Neural cell (in vitro differentiated cells): ENCODE data around the gene ASB10. TPM values are rescaled to one million over a fixed set of nuclear protein-coding genes. Genes with fewer than 3 reads are reported as not detected.

Experiments used
- H2AFZ ChIP-seq: fragments of 200-600, 300-800 bp; sonication (generic), shearing (Covaris generic); 2 replicates; pipeline ENCODE4 v1.6.0; 2014; ENCODE audit warnings: low read depth, mild to moderate bottlenecking, antibody characterized with exemption, low read length, moderate library complexity
- H3F3A ChIP-seq: fragments of 200-600 bp; shearing (Covaris generic); 2 replicates; pipeline ENCODE4 v1.6.1; 2016; ENCODE audit warnings: mild to moderate bottlenecking, moderate library complexity, mixed read lengths, antibody characterized with exemption, low read length; ENCODE audit not compliant: insufficient read depth, poor library complexity, severe bottlenecking
- H3K27ac ChIP-seq: fragments of 200-600, 300-800 bp; sonication (generic), shearing (Covaris generic); 2 replicates; pipeline ENCODE4 v1.5.1; 2014; ENCODE audit warnings: mild to moderate bottlenecking, low read length, moderate library complexity
- H3K27me3 ChIP-seq: fragments of 300-800, 200-600 bp; sonication (generic), shearing (Covaris generic); 2 replicates; pipeline ENCODE4 v1.6.0; 2014; ENCODE audit warnings: mild to moderate bottlenecking, low read depth, low read length, moderate library complexity; ENCODE audit not compliant: insufficient read depth
- H3K36me3 ChIP-seq: fragments of 300-800, 200-600 bp; sonication (generic), shearing (Covaris generic); 2 replicates; pipeline ENCODE4 v1.5.1; 2014; ENCODE audit warnings: mild to moderate bottlenecking, antibody characterized with exemption, low read length, moderate library complexity; ENCODE audit not compliant: insufficient read depth
- H3K4me2 ChIP-seq: fragments of 300-800, 200-600 bp; sonication (generic), shearing (Covaris generic); 2 replicates; pipeline ENCODE4 v1.6.0; 2014; ENCODE audit warnings: mild to moderate bottlenecking, low read length
- H3K4me3 ChIP-seq: fragments of 300-800, 200-600 bp; sonication (generic), shearing (Covaris generic); 2 replicates; pipeline ENCODE4 v1.5.1; 2014; ENCODE audit warnings: mild to moderate bottlenecking, low read length, moderate library complexity
- H3K79me2 ChIP-seq: fragments of 200-600 bp; shearing (Covaris generic); replicated peaks from 2 replicates; pipeline ENCODE4 v1.6.0; 2014; ENCODE audit warnings: mild to moderate bottlenecking, low read length, moderate library complexity; ENCODE audit not compliant: insufficient read depth
- H3K9ac ChIP-seq: fragments of 300-800, 200-600 bp; sonication (generic), shearing (Covaris generic); 2 replicates; pipeline ENCODE4 v1.6.1; 2016; ENCODE audit warnings: mild to moderate bottlenecking, low read length, mixed read lengths
- H3K9me2 ChIP-seq: fragments of 200-600 bp; shearing (Covaris generic); 2 replicates; pipeline ENCODE4 v1.6.1; 2016; ENCODE audit warnings: mild to moderate bottlenecking, low read length, mixed read lengths; ENCODE audit not compliant: insufficient read depth
- H3K9me3 ChIP-seq: fragments of 200-600, 300-800 bp; sonication (generic), shearing (Covaris generic); 2 replicates; pipeline ENCODE4 v1.6.1; 2016; ENCODE audit warnings: mild to moderate bottlenecking, mixed run types, low read length, moderate library complexity, mixed read lengths
- H4K20me1 ChIP-seq: fragments of 200-600 bp; shearing (Covaris generic); 2 replicates; pipeline ENCODE4 v1.6.1; 2016; ENCODE audit warnings: mild to moderate bottlenecking, mixed run types; ENCODE audit not compliant: insufficient read depth
- EP300 ChIP-seq: fragments of 450-650 bp; conservative IDR thresholded peaks from 2 replicates; pipeline ENCODE4 v1.6.1; 2014; ENCODE audit warnings: antibody characterized with exemption, mild to moderate bottlenecking, moderate library complexity; ENCODE audit not compliant: poor library complexity, severe bottlenecking
- EZH2 ChIP-seq: fragments of 200-600, 300-800 bp; shearing (Covaris generic), sonication (generic); IDR thresholded peaks from 2 replicates; pipeline ENCODE4 v1.6.1; 2014; ENCODE audit warnings: antibody characterized with exemption, low read length, borderline replicate concordance, mild to moderate bottlenecking; ENCODE audit not compliant: insufficient read depth, poor library complexity, severe bottlenecking
- MXI1 ChIP-seq: fragments of 450-650 bp; conservative IDR thresholded peaks from 2 replicates; pipeline ENCODE4 v1.6.1; 2014; ENCODE audit warnings: antibody characterized with exemption, mild to moderate bottlenecking; ENCODE audit not compliant: poor library complexity, severe bottlenecking
- POLR2AphosphoS5 ChIP-seq: IDR thresholded peaks from 2 replicates; pipeline ENCODE4 v1.6.1; 2012
- RAD21 ChIP-seq: fragments of 450-650 bp; conservative IDR thresholded peaks from 2 replicates; pipeline ENCODE4 v1.6.1; 2014; ENCODE audit warnings: antibody characterized with exemption, mild to moderate bottlenecking, moderate library complexity
- SMC3 ChIP-seq: fragments of 450-650 bp; conservative IDR thresholded peaks from 2 replicates; pipeline ENCODE4 v1.6.1; 2014; ENCODE audit warnings: antibody characterized with exemption, mild to moderate bottlenecking, moderate library complexity; ENCODE audit not compliant: poor library complexity
- TAF1 ChIP-seq: IDR thresholded peaks from 2 replicates; pipeline ENCODE4 v1.6.1; 2012; ENCODE audit warnings: low read depth
- polyA plus RNA-seq: library from polyadenylated mRNA; depleted of rRNA; stranded (reverse); fragments of >200 nt; gene quantifications from 2 replicates; pipeline ENCODE4 v1.2.3, GENCODE V29; 2014
- TF ChIP-seq, protein P1 (sequence below): fragments of 450-650 bp; IDR thresholded peaks from 2 replicates; pipeline ENCODE4 v1.5.1; 2014; ENCODE audit warnings: antibody characterized with exemption, mild to moderate bottlenecking, moderate library complexity; ENCODE audit not compliant: poor library complexity, severe bottlenecking
- TF ChIP-seq, protein P2 (sequence below): IDR thresholded peaks from 2 replicates; pipeline ENCODE4 v1.6.1; 2012; ENCODE audit warnings: borderline replicate concordance

ASB10 gene
- polyA plus RNA-seq, 1 donor from 2014 or later, result not detected

DNA sequence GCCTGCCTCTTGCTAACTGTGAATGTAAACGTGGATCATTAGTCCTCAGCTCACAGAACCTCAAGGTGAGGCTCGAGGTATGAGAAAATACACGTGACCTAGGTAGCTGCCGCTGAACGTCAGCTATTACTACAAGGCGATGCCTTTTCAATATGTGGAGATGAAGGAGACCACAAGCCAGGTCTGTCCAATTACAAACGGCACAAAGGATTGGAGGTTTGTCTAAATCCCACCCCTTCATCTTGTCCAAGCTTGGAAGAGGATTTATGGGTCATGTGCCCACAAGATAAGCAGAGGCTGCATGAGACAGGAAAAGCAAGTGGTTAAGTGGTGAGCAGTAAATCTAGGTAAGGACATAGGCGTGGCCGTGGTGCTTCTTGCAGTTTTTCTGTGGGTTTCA, 19.9 kb upstream of the ASB10 start:
- no peak overlapping the region for H3K27ac ChIP-seq

DNA sequence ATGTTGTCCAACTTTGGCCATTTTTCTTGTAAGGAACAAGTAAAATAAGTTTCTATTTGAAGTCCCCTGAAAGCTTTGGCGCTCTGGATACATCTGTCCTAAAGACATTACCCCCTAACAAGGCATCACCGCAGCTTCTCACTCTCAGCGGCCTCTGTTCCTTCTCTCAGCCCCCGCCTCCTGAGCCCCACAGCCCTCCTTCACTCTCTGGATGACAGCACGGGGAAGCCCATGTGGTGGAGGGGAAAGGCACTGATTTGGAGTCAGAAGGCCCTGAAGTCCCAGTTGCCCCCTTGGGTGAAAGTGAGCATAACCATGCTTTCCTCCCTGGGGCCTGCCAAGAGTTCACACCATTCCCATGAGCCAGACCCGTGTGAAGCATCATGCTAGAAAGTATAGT, 18.7 kb upstream of the ASB10 start:
- Histone ChIP-seq H2AFZ (no peak overlapping the region), H3K4me3 (no peak overlapping the region), H3K9me2 (no peaks in the 10 kb centered on the region), H3K4me2 (no peak overlapping the region), H3K79me2 (no peaks in the 10 kb centered on the region), H3K27me3 (no peaks in the 10 kb centered on the region), H3K9ac (no peak overlapping the region), H3K27ac (no peak overlapping the region), H3F3A (no peaks in the 10 kb centered on the region), H4K20me1 (no peaks in the 10 kb centered on the region), H3K36me3 (no peaks in the 10 kb centered on the region), H3K9me3 (no peaks in the 10 kb centered on the region)
- TF ChIP-seq MXI1 (no peak), TAF1 (no peak), EP300 (no peak), SMC3 (no peak), POLR2AphosphoS5 (no peak)
- TF ChIP-seq, protein P1, sequence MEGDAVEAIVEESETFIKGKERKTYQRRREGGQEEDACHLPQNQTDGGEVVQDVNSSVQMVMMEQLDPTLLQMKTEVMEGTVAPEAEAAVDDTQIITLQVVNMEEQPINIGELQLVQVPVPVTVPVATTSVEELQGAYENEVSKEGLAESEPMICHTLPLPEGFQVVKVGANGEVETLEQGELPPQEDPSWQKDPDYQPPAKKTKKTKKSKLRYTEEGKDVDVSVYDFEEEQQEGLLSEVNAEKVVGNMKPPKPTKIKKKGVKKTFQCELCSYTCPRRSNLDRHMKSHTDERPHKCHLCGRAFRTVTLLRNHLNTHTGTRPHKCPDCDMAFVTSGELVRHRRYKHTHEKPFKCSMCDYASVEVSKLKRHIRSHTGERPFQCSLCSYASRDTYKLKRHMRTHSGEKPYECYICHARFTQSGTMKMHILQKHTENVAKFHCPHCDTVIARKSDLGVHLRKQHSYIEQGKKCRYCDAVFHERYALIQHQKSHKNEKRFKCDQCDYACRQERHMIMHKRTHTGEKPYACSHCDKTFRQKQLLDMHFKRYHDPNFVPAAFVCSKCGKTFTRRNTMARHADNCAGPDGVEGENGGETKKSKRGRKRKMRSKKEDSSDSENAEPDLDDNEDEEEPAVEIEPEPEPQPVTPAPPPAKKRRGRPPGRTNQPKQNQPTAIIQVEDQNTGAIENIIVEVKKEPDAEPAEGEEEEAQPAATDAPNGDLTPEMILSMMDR, result no peak

More for the DNA sequence above, 19.9 kb upstream of the ASB10 start:
- H3K9me2 ChIP-seq, result no peaks in the 10 kb centered on the region
- no peaks in the 10 kb centered on the region for H3K27me3 ChIP-seq
- H3K9ac ChIP-seq, result no peak overlapping the region
- TF ChIP-seq RAD21 (no peak), POLR2AphosphoS5 (no peak), EP300 (no peak), TAF1 (no peak), SMC3 (no peak), MXI1 (no peak), EZH2 (no peak)
- TF ChIP-seq, protein P2, sequence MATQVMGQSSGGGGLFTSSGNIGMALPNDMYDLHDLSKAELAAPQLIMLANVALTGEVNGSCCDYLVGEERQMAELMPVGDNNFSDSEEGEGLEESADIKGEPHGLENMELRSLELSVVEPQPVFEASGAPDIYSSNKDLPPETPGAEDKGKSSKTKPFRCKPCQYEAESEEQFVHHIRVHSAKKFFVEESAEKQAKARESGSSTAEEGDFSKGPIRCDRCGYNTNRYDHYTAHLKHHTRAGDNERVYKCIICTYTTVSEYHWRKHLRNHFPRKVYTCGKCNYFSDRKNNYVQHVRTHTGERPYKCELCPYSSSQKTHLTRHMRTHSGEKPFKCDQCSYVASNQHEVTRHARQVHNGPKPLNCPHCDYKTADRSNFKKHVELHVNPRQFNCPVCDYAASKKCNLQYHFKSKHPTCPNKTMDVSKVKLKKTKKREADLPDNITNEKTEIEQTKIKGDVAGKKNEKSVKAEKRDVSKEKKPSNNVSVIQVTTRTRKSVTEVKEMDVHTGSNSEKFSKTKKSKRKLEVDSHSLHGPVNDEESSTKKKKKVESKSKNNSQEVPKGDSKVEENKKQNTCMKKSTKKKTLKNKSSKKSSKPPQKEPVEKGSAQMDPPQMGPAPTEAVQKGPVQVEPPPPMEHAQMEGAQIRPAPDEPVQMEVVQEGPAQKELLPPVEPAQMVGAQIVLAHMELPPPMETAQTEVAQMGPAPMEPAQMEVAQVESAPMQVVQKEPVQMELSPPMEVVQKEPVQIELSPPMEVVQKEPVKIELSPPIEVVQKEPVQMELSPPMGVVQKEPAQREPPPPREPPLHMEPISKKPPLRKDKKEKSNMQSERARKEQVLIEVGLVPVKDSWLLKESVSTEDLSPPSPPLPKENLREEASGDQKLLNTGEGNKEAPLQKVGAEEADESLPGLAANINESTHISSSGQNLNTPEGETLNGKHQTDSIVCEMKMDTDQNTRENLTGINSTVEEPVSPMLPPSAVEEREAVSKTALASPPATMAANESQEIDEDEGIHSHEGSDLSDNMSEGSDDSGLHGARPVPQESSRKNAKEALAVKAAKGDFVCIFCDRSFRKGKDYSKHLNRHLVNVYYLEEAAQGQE, result no peak
- TF ChIP-seq, protein P1, result no peak
- H2AFZ ChIP-seq, result no peak overlapping the region
- no peaks in the 10 kb centered on the region for H3K79me2 ChIP-seq
- H4K20me1 ChIP-seq, result no peaks in the 10 kb centered on the region
- H3K4me3 ChIP-seq, result no peak overlapping the region
- H3K36me3 ChIP-seq, result no peaks in the 10 kb centered on the region
- H3K4me2 ChIP-seq, result no peak overlapping the region
- no peaks in the 10 kb centered on the region for H3K9me3 ChIP-seq
- no peaks in the 10 kb centered on the region for H3F3A ChIP-seq
